Spleen (tissue), 11 donors: ENCODE results near the gene APRT. TPM values are rescaled to one million over a fixed set of nuclear protein-coding genes. Genes with fewer than 3 reads are reported as not detected.

Experiments
- DNase-seq: peaks from one replicate; pipeline ENCODE4 v3.0.0-alpha.2; 2020
- H3K27ac ChIP-seq, 8 donors: fragments of 200-600 bp; sonication (generic) in 7 of 8; 1 replicate in 4 of 8; 2 replicates in 4 of 8; pipeline versions ENCODE4 v1.5.0 to v1.8.0; 2016 to 2021; ENCODE audit warnings: inconsistent platforms in 4 of 8, mild to moderate bottlenecking in 4 of 8, moderate library complexity in 1 of 8
- H3K27me3 ChIP-seq, 7 donors: fragments of 200-600 bp; sonication (generic) in 6 of 7; replicated peaks in 1 of 7; 1 replicate in 4 of 7; 2 replicates in 3 of 7; pipeline versions ENCODE4 v1.5.0 to v1.8.0; 2016 to 2021; ENCODE audit warnings: inconsistent platforms in 3 of 7, mild to moderate bottlenecking in 1 of 7
- H3K36me3 ChIP-seq, 6 donors: fragments of 200-600 bp; sonication (generic) in 5 of 6; 1 replicate in 4 of 6; 2 replicates in 2 of 6; pipeline versions ENCODE4 v1.5.0 to v1.8.0; 2016 to 2021; ENCODE audit warnings: inconsistent platforms in 2 of 6
- H3K4me1 ChIP-seq, 6 donors: fragments of 200-600 bp; sonication (generic) in 5 of 6; 1 replicate in 3 of 6; 2 replicates in 3 of 6; pipeline versions ENCODE4 v1.5.0 to v1.8.0; 2016 to 2021; ENCODE audit warnings: inconsistent platforms in 3 of 6
- H3K4me3 ChIP-seq, 8 donors: fragments of 200-600 bp; sonication (generic) in 7 of 8; 1 replicate in 4 of 8; 2 replicates in 4 of 8; pipeline versions ENCODE4 v1.5.0 to v1.8.0; 2016 to 2021; ENCODE audit warnings: inconsistent platforms in 4 of 8, mild to moderate bottlenecking in 4 of 8, moderate library complexity in 2 of 8
- H3K9me3 ChIP-seq, 8 donors: fragments of 200-600 bp; sonication (generic) in 7 of 8; 1 replicate in 4 of 8; 2 replicates in 4 of 8; pipeline versions ENCODE4 v1.5.0 to v1.8.0; 2016 to 2021; ENCODE audit warnings: inconsistent platforms in 4 of 8
- POLR2A ChIP-seq, 3 donors: fragments of 450-650 bp; IDR thresholded peaks; one replicate each; pipeline ENCODE4 v1.5.1; 2017; ENCODE audit warnings: antibody characterized with exemption in 3 of 3, mild to moderate bottlenecking in 1 of 3
- POLR2AphosphoS5 ChIP-seq, 3 donors: sonication (generic); formaldehyde crosslinking; IDR thresholded peaks; one replicate each; pipeline ENCODE4 v1.5.1; 2017; ENCODE audit warnings: antibody characterized with exemption in 3 of 3
- WGBS, 5 donors: extraction: QIAGEN DNeasy Blood & Tissue Kit in 3 of 5; methylation state at CpG; one replicate each; pipeline versions ENCODE4 v1.1.5 to v1.1.7; 2013 to 2018; 5-methylcytosine and 5-hydroxymethylcytosine counted together
- intact Hi-C: fragments of 100-400 bp; cut with DNase I; formaldehyde crosslinking; loops from one replicate; pipeline ENCODE4 v1.15.0; 2023; ENCODE audit warnings: low total_unique reads
- polyA plus RNA-seq, 3 donors: library from polyadenylated mRNA; stranded (reverse); fragments of 200-250 nt; gene quantifications; one replicate each; pipeline ENCODE4 v1.2.1, GENCODE V29; 2013
- total RNA-seq, 7 donors: library from RNA; depleted of rRNA in 3 of 7; stranded (reverse); fragments of >200 nt in 3 of 7; fragmentation: NEBNext Ultra II Directional in 4 of 7; extraction: Animal tissue kit (Norgen Biotek cat#: 25700) in 4 of 7; gene quantifications; one replicate each; pipeline versions ENCODE4 v1.1.0 to v1.2.1, GENCODE V29; 2016 to 2021
- TF ChIP-seq, protein P1 (sequence below), 11 experiments: fragments of 200-600 bp in 7 of 11; fragments of 450-650 bp in 4 of 11; sonication (generic) in 4 of 11; IDR thresholded peaks in 8 of 11; conservative IDR thresholded peaks in 3 of 11; 1 replicate in 7 of 11; 2 replicates in 4 of 11; pipeline versions ENCODE4 v1.4.0 to v1.8.0; 2016 to 2021; ENCODE audit warnings: antibody characterized with exemption in 11 of 11, inconsistent platforms in 4 of 11, mild to moderate bottlenecking in 1 of 11
- donor health status: healthy with polysubstance abuse.
- donor health status: DM: no; HTN: no; CAD: no; lungs with moderate emphysema.
- donor health status: DM: no; HTN: no; CAD: no.
- donor health status: Bipolar disorder and iron deficiency.
- donor health status: healthy.
- donor health status: DM: no; HTN: no; CAD: no.
- donor health status: DM: yes; HTN: yes; CAD: no.

Gene APRT
- total and polyA plus RNA-seq, 10 donors, result 84.1 to 259 (median 102) TPM

DNA sequence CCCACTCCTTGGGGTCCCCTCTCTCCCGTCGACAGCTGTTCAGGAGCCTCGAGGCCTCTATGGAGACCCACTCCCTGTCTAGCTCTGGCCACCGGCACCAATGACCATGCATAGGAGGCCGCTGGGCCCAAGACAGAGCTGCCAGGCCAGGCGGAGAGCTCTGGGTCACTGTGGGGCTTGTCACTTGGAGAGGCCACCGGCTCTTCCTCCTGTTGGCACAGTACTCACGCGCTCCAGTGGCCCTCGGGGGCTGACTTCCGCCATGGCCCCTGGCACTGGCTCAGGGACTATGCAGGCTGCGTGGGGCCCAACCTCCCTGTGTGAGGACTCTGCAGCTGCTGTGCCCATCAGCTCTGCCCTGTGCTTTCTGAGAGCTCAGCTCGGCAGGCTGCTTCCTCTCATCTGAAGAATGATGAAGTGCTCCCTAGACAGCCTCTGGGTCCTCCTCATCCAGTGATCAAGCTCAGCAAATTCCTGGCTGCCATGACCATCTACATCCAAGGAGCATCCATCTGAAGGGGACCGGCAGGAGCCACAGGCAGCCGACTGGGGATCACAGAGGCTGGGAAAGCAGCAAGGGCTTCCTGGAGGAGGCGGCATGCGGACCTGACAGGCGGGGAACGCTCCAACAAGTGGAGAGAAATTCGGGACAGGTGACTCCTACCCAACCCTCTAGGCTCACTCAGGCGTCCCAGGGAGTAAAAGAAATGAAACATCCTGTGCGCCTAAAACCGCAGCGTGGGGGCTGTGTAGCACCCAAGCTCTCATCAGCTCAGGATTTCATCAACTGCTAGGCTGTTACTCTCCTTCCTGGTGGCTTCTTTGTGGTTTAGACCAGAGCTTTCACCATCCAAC lies 28.2 kb upstream of the APRT start:
- Histone ChIP-seq H3K27me3 (no peaks in the 10 kb centered on the region), H3K4me1 (peaks cover 0 to 36% (median 11%) of the 10 kb centered on the region in 6 donors), H3K9me3 (no peaks in the 10 kb centered on the region), H3K36me3 (peaks cover 0 to 91% (median 36%) of the 10 kb centered on the region in 6 donors), H3K27ac (peak overlapping the region in 7 of 8 donors; percentile 10 to 77 (median 54)), H3K4me3 (peak overlapping the region in 1 of 8 donors; percentile 25)
- DNase-seq, result no peak
- TF ChIP-seq, protein P1, sequence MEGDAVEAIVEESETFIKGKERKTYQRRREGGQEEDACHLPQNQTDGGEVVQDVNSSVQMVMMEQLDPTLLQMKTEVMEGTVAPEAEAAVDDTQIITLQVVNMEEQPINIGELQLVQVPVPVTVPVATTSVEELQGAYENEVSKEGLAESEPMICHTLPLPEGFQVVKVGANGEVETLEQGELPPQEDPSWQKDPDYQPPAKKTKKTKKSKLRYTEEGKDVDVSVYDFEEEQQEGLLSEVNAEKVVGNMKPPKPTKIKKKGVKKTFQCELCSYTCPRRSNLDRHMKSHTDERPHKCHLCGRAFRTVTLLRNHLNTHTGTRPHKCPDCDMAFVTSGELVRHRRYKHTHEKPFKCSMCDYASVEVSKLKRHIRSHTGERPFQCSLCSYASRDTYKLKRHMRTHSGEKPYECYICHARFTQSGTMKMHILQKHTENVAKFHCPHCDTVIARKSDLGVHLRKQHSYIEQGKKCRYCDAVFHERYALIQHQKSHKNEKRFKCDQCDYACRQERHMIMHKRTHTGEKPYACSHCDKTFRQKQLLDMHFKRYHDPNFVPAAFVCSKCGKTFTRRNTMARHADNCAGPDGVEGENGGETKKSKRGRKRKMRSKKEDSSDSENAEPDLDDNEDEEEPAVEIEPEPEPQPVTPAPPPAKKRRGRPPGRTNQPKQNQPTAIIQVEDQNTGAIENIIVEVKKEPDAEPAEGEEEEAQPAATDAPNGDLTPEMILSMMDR (IDR thresholded peaks at IDR 0.05 in 8 of 11, conservative IDR thresholded peaks at IDR 0.05 in 3 of 11), result no peak
- TF ChIP-seq POLR2A (IDR thresholded peaks at IDR 0.05), result no peak
- no peak for TF ChIP-seq POLR2AphosphoS5 (IDR thresholded peaks at IDR 0.05)
- intact Hi-C loops, result no loop called here
- 60 to 91% (median 78%) methylated on average over 17 to 24 of the region's 24 CpGs for WGBS, 5 donors

DNA sequence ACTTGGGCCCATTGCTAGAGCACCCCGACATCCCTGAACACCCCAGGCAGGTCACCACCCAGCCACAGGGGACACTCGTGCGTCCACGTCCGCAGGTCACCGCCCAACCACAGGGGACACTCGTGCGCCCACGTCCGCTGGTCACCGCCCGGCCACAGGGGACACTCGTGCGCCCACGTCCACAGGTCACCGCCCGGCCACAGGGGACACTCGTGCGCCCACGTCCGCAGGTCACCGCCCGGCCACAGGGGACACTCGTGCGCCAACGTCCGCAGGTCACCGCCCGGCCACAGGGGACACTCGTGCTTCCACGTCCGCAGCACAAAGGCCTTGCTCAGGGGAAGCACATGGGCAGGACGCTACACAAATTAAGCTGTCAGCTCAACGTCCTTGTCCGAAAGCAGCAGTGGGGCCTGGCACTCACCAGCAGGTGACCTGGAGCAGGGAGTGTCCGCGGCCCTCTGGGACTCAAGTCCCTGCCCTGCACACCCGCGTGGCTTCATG lies 27.4 kb upstream of the APRT start:
- peak; percentile 86 for DNase-seq

DNA sequence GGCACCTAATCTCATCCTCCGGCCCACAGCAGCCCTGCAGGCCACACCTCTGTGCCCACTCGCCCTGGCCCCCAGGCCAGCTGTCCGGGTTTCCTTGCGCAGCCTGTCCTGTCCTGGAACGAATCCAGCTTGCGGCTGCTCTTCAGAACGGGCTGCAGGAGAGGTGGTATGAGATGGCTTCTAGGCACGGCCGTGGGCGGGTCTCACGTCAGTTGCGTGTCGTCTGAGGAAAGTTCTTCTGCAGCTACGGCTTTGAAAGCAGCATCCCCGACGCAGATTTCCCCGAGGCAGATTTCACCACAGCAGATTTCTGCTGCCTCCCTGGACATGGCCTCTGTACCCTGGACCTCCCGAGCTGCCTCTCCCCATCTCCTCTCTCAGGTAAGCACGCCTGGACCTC lies 26.8 kb upstream of the APRT start:
- whole genome bisulfite sequencing, 5 donors, result 81 to 95% (median 86%) methylated on average over 19 of the region's 19 CpGs
- Histone ChIP-seq H3K27me3 (no peaks in the 10 kb centered on the region), H3K27ac (peak overlapping the region in 1 of 8 donors; percentile 77), H3K36me3 (peaks cover 0 to 97% (median 41%) of the 10 kb centered on the region in 6 donors), H3K4me1 (peaks cover 0 to 36% (median 11%) of the 10 kb centered on the region in 6 donors), H3K4me3 (no peak overlapping the region), H3K9me3 (no peaks in the 10 kb centered on the region)
- intact Hi-C loops, result no loop called here
- TF ChIP-seq POLR2AphosphoS5 (IDR thresholded peaks at IDR 0.05) (no peak), POLR2A (IDR thresholded peaks at IDR 0.05) (no peak)
- TF ChIP-seq, protein P1 (IDR thresholded peaks at IDR 0.05 in 8 of 11, conservative IDR thresholded peaks at IDR 0.05 in 3 of 11), result no peak
- no peak for DNase-seq

More for the DNA sequence above, 27.4 kb upstream of the APRT start:
- WGBS, 5 donors, result 72 to 87% (median 75%) methylated on average over 31 to 39 of the region's 39 CpGs
- Histone ChIP-seq H3K27ac (peak overlapping the region in 5 of 8 donors; percentile 14 to 77 (median 62)), H3K4me1 (peaks cover 0 to 36% (median 11%) of the 10 kb centered on the region in 6 donors), H3K36me3 (peaks cover 0 to 97% (median 41%) of the 10 kb centered on the region in 6 donors), H3K9me3 (no peaks in the 10 kb centered on the region), H3K4me3 (no peak overlapping the region), H3K27me3 (no peaks in the 10 kb centered on the region)
- intact Hi-C loops, result no loop called here
- TF ChIP-seq POLR2AphosphoS5 (IDR thresholded peaks at IDR 0.05) (peak; percentile 54 to 68 (median 63)), POLR2A (IDR thresholded peaks at IDR 0.05) (no peak)
- TF ChIP-seq, protein P1 (IDR thresholded peaks at IDR 0.05 in 8 of 11, conservative IDR thresholded peaks at IDR 0.05 in 3 of 11), result peak in 7 of 11 experiments; percentile 9 to 55 (median 42)

DNA sequence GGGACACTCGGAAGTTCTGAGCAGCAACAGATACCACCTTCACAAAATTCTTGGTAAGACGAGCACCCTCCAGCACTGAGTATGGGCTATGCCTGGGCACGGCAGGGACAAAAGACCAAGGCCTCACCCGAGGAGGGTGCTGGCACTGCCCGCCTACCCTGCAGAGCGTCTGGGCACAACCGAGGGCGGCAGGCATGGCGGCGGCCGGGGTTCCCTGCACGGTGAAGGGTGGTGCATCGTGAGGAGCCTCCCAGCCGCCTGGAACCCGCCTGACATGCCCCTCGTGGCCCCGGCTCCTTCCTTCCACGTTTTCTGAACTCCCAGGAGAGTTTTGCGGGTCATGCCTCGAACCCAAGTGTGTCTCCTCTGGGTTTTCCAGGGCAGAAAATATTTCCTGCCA lies 26.1 kb upstream of the APRT start:
- TF ChIP-seq POLR2AphosphoS5 (IDR thresholded peaks at IDR 0.05) (peak in 1 of 3 donors; percentile 15), POLR2A (IDR thresholded peaks at IDR 0.05) (no peak)
- Histone ChIP-seq H3K27me3 (no peaks in the 10 kb centered on the region), H3K36me3 (peaks cover 0 to 91% (median 41%) of the 10 kb centered on the region in 6 donors), H3K27ac (no peak overlapping the region), H3K4me3 (no peak overlapping the region), H3K4me1 (peaks cover 0 to 36% (median 11%) of the 10 kb centered on the region in 6 donors), H3K9me3 (no peaks in the 10 kb centered on the region)
- 74 to 90% (median 88%) methylated on average over 7 to 20 of the region's 20 CpGs for WGBS, 5 donors
- intact Hi-C loops, result no loop called here
- no peak for DNase-seq
